Measurements from ENCODE around the gene ACSS1.
A peak's percentile ranks its signal among the peaks of the same experiment; 100 is the strongest.

Gene ACSS1

GRCh38 chr20:24962182-24962492 lies 95.8 kb downstream of the ACSS1 start:
- Histone ChIP-seq H3K4me1 (peaks cover 5% of the 10 kb centered on the region), H3K36me3 (ENCODE audit: control insufficient read depth, insufficient read depth, low read length) (no peaks in the 10 kb centered on the region), H3K27ac (no peak overlapping the region)

GRCh38 chr20:24961384-24962181 lies 96.4 kb downstream of the ACSS1 start:
- H3K4me1 ChIP-seq, result peaks cover 5% of the 10 kb centered on the region
- H3K27me3 ChIP-seq (ENCODE audit: control insufficient read depth, insufficient read depth, low read length), result no peaks in the 10 kb centered on the region
- no peaks in the 10 kb centered on the region for H3K79me2 ChIP-seq
- H3K27ac ChIP-seq, result peak overlapping the region; percentile 21
- H2AFZ ChIP-seq, result no peak overlapping the region
- H3K9me3 ChIP-seq (ENCODE audit: control insufficient read depth, low read length), result no peaks in the 10 kb centered on the region
- no peak for TF ChIP-seq CTCF (IDR thresholded peaks at IDR 0.05)
- H3K9ac ChIP-seq, result no peak overlapping the region
- no peak overlapping the region for H3K4me2 ChIP-seq (ENCODE audit: low read length)
- H3K36me3 ChIP-seq (ENCODE audit: control insufficient read depth, insufficient read depth, low read length), result no peaks in the 10 kb centered on the region
- H3K4me3 ChIP-seq (ENCODE audit: low read depth, low read length), result no peak overlapping the region

More at GRCh38 chr20:24962182-24962492, 95.8 kb downstream of the ACSS1 start:
- Histone ChIP-seq H3K79me2 (no peaks in the 10 kb centered on the region), H3K4me2 (ENCODE audit: low read length) (no peak overlapping the region), H2AFZ (no peak overlapping the region), H3K4me3 (ENCODE audit: low read depth, low read length) (no peak overlapping the region), H3K27me3 (ENCODE audit: control insufficient read depth, insufficient read depth, low read length) (no peaks in the 10 kb centered on the region), H3K9ac (no peak overlapping the region), H3K9me3 (ENCODE audit: control insufficient read depth, low read length) (no peaks in the 10 kb centered on the region)
- TF ChIP-seq CTCF (IDR thresholded peaks at IDR 0.05), result no peak

GRCh38 chr20:24960861-24961260 lies 97.1 kb downstream of the ACSS1 start:
- H3K9me3 ChIP-seq (ENCODE audit: control insufficient read depth, low read length), result no peaks in the 10 kb centered on the region
- no peaks in the 10 kb centered on the region for H3K27me3 ChIP-seq (ENCODE audit: control insufficient read depth, insufficient read depth, low read length)
- peak overlapping the region; percentile 34 for H3K27ac ChIP-seq
- no peak overlapping the region for H3K9ac ChIP-seq
- H3K79me2 ChIP-seq, result no peaks in the 10 kb centered on the region
- no peak for TF ChIP-seq CTCF (IDR thresholded peaks at IDR 0.05)
- H3K4me1 ChIP-seq, result peaks cover 5% of the 10 kb centered on the region
- no peak overlapping the region for H3K4me2 ChIP-seq (ENCODE audit: low read length)
- no peak overlapping the region for H3K4me3 ChIP-seq (ENCODE audit: low read depth, low read length)
- H2AFZ ChIP-seq, result no peak overlapping the region
- no peaks in the 10 kb centered on the region for H3K36me3 ChIP-seq (ENCODE audit: control insufficient read depth, insufficient read depth, low read length)

GRCh38 chr20:24960302-24960801 lies 97.6 kb downstream of the ACSS1 start:
- Histone ChIP-seq H3K27ac (peak overlapping the region; percentile 34), H3K4me3 (ENCODE audit: low read depth, low read length) (no peak overlapping the region), H3K36me3 (ENCODE audit: control insufficient read depth, insufficient read depth, low read length) (no peaks in the 10 kb centered on the region), H3K9me3 (ENCODE audit: control insufficient read depth, low read length) (no peaks in the 10 kb centered on the region), H3K27me3 (ENCODE audit: control insufficient read depth, insufficient read depth, low read length) (no peaks in the 10 kb centered on the region), H3K4me2 (ENCODE audit: low read length) (no peak overlapping the region), H3K79me2 (no peaks in the 10 kb centered on the region), H3K9ac (no peak overlapping the region), H2AFZ (no peak overlapping the region), H3K4me1 (peaks cover 5% of the 10 kb centered on the region)
- no peak for TF ChIP-seq CTCF (IDR thresholded peaks at IDR 0.05)
